ENCODE measurements around the gene RAB2B.

RAB2B gene

GRCh38 chr14:21486640-21487087 is 9.9 kb upstream of the RAB2B start:
- TF ChIP-seq CTCF (IDR thresholded peaks at IDR 0.05; ENCODE audit: low read depth, low read length, missing control alignments): no peak
- H3K4me3 ChIP-seq (replicated peaks; ENCODE audit: low read depth, low read length): no peak overlapping the region
- peak; percentile 6 for DNase-seq (ENCODE audit: extremely low read depth, low read depth)

GRCh38 chr14:21476523-21476924 is 235 bp downstream of the RAB2B start:
- H3K4me3 ChIP-seq (replicated peaks; ENCODE audit: low read depth, low read length): peak overlapping the region; percentile 100
- no peak for DNase-seq (ENCODE audit: extremely low read depth, low read depth)
- TF ChIP-seq CTCF (IDR thresholded peaks at IDR 0.05; ENCODE audit: low read depth, low read length, missing control alignments): no peak

GRCh38 chr14:21475767-21476522 is 814 bp downstream of the RAB2B start:
- no peak for TF ChIP-seq CTCF (IDR thresholded peaks at IDR 0.05; ENCODE audit: low read depth, low read length, missing control alignments)
- H3K4me3 ChIP-seq (replicated peaks; ENCODE audit: low read depth, low read length): peak overlapping the region; percentile 100
- no peak for DNase-seq (ENCODE audit: extremely low read depth, low read depth)

GRCh38 chr14:21467616-21468015 is 9.1 kb downstream of the RAB2B start:
- no peak for DNase-seq (ENCODE audit: extremely low read depth, low read depth)
- no peak for TF ChIP-seq CTCF (IDR thresholded peaks at IDR 0.05; ENCODE audit: low read depth, low read length, missing control alignments)
- H3K4me3 ChIP-seq (replicated peaks; ENCODE audit: low read depth, low read length): no peak overlapping the region

GRCh38 chr14:21455912-21456667 is 20.7 kb downstream of the RAB2B start, which contains the start of gene CHD8:
TSS of gene CHD8 (minus strand) at chr14:21456123. CDS start at chr14:21431643, 24,480 bp downstream.
- peak; percentile 99 for DNase-seq (ENCODE audit: extremely low read depth, low read depth)
- peak within 1 kb of the TSS; percentile 76 for H3K4me3 ChIP-seq (replicated peaks; ENCODE audit: low read depth, low read length)
- peak; percentile 64 for TF ChIP-seq CTCF (IDR thresholded peaks at IDR 0.05; ENCODE audit: low read depth, low read length, missing control alignments)

GRCh38 chr14:21455592-21455911 is 21.2 kb downstream of the RAB2B start:
- peak overlapping the region; percentile 76 for H3K4me3 ChIP-seq (replicated peaks; ENCODE audit: low read depth, low read length)
- no peak for DNase-seq (ENCODE audit: extremely low read depth, low read depth)
- no peak for TF ChIP-seq CTCF (IDR thresholded peaks at IDR 0.05; ENCODE audit: low read depth, low read length, missing control alignments)

All from HFF-Myc (cell line).